Activated CD8-positive, alpha-beta memory T cell treated with anti-CD3 and anti-CD28 coated beads, Interleukin-2, amount 50 U/mL, for 1 hour (primary cell): ENCODE measurements around the gene SDSL.

Experiments used
- DNase-seq: peaks from one replicate; pipeline ENCODE4 v3.0.0-alpha.2; 2020; ENCODE audit errors: extremely low read depth

The SDSL gene

GRCh38 chr12:113480336-113480971 lies 58.3 kb downstream of the SDSL start:
- no peak for DNase-seq

- no peak for DNase-seq
Measured at GRCh38 chr12:113482334-113482733, 60.2 kb downstream of the SDSL start.

GRCh38 chr12:113485330-113485729 lies 63.1 kb downstream of the SDSL start:
- no peak for DNase-seq

- no peak for DNase-seq
Measured at GRCh38 chr12:113486722-113487121, 64.5 kb downstream of the SDSL start.
